Neuron (in vitro differentiated cells): Measurements from ENCODE around the gene CCDC146.
"Not testable (repeated sequence)": the region's sequence is repeated elsewhere in the genome, so short reads cannot be mapped to it uniquely, and the experiment has no call there.

ENCODE experiments used
- H2AFZ ChIP-seq: one replicate; pipeline ENCODE4 v1.6.1; 2013; ENCODE audit warnings: low read depth, mild to moderate bottlenecking, inconsistent platforms, low read length, moderate library complexity
- H3K27me3 ChIP-seq: one replicate; pipeline ENCODE4 v1.6.1; 2013; ENCODE audit warnings: low read length; ENCODE audit not compliant: insufficient read depth
- H3K36me3 ChIP-seq: one replicate; pipeline ENCODE4 v1.6.1; 2013; ENCODE audit warnings: low read length; ENCODE audit not compliant: insufficient read depth
- H3K4me1 ChIP-seq: one replicate; pipeline ENCODE4 v1.6.1; 2013; ENCODE audit warnings: low read length; ENCODE audit not compliant: insufficient read depth
- H3K4me3 ChIP-seq: 2 replicates; pipeline ENCODE4 v1.5.1; 2013; ENCODE audit warnings: mild to moderate bottlenecking, low read length, moderate library complexity
- H3K9me3 ChIP-seq: one replicate; pipeline ENCODE4 v1.6.1; 2013; ENCODE audit warnings: low read length

Gene CCDC146, protein sequence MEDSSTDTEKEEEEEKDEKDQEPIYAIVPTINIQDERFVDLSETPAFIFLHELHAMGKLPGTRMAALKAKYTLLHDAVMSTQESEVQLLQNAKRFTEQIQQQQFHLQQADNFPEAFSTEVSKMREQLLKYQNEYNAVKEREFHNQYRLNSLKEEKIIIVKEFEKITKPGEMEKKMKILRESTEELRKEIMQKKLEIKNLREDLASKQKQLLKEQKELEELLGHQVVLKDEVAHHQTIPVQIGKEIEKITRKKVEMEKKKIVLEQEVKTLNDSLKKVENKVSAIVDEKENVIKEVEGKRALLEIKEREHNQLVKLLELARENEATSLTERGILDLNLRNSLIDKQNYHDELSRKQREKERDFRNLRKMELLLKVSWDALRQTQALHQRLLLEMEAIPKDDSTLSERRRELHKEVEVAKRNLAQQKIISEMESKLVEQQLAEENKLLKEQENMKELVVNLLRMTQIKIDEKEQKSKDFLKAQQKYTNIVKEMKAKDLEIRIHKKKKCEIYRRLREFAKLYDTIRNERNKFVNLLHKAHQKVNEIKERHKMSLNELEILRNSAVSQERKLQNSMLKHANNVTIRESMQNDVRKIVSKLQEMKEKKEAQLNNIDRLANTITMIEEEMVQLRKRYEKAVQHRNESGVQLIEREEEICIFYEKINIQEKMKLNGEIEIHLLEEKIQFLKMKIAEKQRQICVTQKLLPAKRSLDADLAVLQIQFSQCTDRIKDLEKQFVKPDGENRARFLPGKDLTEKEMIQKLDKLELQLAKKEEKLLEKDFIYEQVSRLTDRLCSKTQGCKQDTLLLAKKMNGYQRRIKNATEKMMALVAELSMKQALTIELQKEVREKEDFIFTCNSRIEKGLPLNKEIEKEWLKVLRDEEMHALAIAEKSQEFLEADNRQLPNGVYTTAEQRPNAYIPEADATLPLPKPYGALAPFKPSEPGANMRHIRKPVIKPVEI

DNA sequence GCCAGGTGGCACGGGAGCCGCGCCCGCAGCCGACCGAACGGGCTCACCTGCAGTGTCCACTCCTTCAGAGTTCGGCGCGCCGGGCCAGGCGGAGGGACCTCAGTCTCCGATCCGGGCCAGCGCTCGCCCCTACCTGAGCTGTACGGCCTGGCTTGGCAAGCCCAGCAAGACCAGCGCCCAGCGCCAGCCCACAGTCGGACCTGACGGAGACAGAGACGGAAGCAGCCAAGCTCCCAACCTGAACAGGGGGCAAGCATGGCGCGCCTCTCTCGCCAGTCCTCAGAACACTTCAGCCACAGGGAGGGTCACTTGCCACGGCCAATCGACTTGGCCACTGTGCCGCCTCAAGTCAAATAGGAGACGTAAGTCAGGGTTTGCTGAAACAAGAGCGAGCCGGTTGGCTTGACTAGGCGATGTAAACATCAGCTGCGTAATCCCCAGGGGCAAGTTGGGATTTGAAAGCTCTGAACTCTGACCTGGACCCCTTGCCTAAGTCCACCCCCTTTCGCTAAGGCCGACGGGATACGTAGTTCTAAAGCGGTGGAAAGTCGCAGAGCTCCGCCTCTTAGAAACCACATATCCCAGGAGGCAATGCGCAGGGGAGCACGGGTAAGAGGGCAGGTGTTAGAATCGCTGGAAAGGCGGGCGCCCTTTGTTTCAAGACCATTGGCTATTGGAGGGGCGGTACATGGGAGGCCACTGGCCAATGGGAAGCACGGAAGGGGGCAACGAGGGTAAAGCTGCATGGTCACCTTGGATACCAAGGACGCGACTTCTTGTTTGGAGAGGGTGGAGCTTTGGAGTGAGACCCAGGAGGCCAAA lies at the start of gene CCDC146:
CCDC146 (plus strand) TSS at position 756 of the 822 bp plus-strand sequence. CDS start 45,054 bp downstream, outside the sequence.
- not testable (repeated sequence) for H3K4me1 ChIP-seq, H3K36me3 ChIP-seq, H3K9me3 ChIP-seq, H3K27me3 ChIP-seq
- H3K4me3 ChIP-seq: peak within 1 kb of the TSS; percentile 81
- H2AFZ ChIP-seq: peak within 1 kb of the TSS; percentile 58

DNA sequence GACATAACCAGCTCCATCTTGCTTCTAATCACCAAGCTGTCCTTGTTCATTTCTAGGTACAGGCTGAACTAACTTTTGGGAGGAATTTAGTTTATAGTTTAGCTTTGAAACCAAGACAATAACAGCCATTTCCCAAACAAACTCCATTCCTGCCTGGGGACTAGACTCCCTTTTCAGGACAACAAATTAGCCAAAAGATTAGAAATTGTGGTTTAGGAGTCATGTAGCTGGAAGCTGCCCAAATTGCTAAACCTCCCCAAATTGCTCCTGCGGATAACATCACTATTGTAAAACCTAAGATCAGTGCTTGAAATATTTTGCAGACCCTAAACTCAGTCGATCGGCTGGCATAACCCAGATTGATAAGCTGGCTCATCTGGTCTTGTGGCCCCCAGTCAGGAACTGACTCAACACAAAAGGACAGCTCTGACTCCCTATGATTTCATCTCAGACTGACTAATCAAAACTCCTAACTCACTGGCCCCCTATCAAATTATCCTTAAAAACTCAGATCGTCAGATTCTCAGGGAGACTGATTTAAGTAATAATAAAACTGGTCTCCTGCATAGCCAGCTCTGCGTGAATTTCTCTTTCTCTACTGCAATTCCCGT lies 47.5 kb upstream of the CCDC146 start:
- H2AFZ ChIP-seq, H3K9me3 ChIP-seq, H3K4me1 ChIP-seq, H3K36me3 ChIP-seq, H3K27me3 ChIP-seq, H3K4me3 ChIP-seq: not testable (repeated sequence)

- not testable (repeated sequence) for H3K27me3 ChIP-seq, H3K4me3 ChIP-seq, H3K36me3 ChIP-seq, H3K4me1 ChIP-seq, H2AFZ ChIP-seq, H3K9me3 ChIP-seq
These were observed 45.4 kb upstream of the CCDC146 start for GRCh38 chr7:77077060-77077459.

- not testable (repeated sequence) for H3K27me3 ChIP-seq, H3K36me3 ChIP-seq, H3K4me1 ChIP-seq, H3K4me3 ChIP-seq, H3K9me3 ChIP-seq, H2AFZ ChIP-seq
These were observed 43.3 kb upstream of the CCDC146 start for GRCh38 chr7:77079112-77079511.

DNA sequence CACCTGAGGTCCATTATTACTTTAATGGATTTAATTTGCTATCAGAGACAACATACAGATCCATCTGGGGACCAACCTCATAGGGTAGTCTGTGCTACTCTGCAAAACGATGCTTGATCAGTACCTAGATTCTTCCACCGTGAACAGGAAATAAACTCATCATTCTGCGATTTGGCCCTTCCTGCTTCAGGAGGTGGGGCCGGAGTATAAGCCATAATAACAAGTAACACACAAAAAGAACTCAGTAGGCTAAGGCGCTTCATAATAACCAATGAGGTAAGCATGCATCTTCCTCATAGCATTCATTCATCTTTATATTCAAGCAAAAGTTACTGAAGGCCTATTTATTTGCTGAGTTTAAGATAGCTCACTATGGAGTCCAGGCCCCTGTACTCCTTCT lies 42.8 kb upstream of the CCDC146 start:
- H3K4me1 ChIP-seq, H2AFZ ChIP-seq, H3K27me3 ChIP-seq, H3K9me3 ChIP-seq, H3K36me3 ChIP-seq, H3K4me3 ChIP-seq: not testable (repeated sequence)

DNA sequence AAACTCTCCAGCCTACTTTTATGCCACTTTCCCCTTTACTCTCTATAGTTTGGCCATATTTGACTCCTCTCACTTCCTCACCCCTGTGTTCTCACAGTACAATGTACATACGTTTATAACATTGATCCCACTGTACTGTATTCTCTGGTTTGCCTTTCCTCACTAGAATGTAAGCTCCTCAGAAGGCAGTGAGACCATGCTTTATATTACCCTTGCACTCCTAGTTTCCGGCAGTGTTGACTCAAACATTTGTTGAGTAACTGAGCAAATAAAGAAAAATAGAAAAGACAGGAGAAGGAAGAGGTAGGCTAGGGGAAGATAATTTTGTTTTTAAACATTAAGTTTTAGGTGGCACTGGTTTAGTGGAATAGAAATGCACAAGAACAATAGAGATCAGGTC lies 42.2 kb upstream of the CCDC146 start:
- not testable (repeated sequence) for H3K36me3 ChIP-seq, H3K27me3 ChIP-seq, H3K9me3 ChIP-seq, H3K4me1 ChIP-seq, H2AFZ ChIP-seq, H3K4me3 ChIP-seq

- not testable (repeated sequence) for H3K36me3 ChIP-seq, H3K9me3 ChIP-seq, H3K4me3 ChIP-seq, H3K27me3 ChIP-seq, H2AFZ ChIP-seq, H3K4me1 ChIP-seq
These were observed 40.2 kb upstream of the CCDC146 start for GRCh38 chr7:77082192-77082591.

DNA sequence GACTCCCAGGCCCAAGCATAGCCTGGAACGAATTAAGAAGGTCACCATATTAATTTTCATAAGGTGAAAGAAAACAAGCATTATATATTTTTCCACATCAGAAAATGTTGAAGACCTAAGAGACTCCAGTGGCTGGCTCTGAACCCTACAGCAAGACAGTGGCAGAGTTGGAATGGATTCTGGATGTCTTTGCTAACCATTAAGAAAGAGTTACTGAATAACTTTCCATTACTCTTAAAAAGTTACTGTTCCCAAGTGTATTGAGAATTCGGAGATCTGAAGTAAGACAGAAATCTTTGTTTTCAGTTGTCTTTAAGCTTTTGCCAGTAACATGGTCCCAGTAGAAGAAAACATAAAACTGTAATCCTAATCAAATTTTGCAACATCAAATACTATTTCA lies 30.1 kb upstream of the CCDC146 start:
- not testable (repeated sequence) for H3K36me3 ChIP-seq, H3K4me1 ChIP-seq, H3K27me3 ChIP-seq, H3K9me3 ChIP-seq, H3K4me3 ChIP-seq, H2AFZ ChIP-seq

GRCh38 chr7:77100501-77100900 lies 21.9 kb upstream of the CCDC146 start:
- H3K4me3 ChIP-seq, H3K4me1 ChIP-seq, H3K27me3 ChIP-seq, H3K36me3 ChIP-seq, H2AFZ ChIP-seq, H3K9me3 ChIP-seq: not testable (repeated sequence)

DNA sequence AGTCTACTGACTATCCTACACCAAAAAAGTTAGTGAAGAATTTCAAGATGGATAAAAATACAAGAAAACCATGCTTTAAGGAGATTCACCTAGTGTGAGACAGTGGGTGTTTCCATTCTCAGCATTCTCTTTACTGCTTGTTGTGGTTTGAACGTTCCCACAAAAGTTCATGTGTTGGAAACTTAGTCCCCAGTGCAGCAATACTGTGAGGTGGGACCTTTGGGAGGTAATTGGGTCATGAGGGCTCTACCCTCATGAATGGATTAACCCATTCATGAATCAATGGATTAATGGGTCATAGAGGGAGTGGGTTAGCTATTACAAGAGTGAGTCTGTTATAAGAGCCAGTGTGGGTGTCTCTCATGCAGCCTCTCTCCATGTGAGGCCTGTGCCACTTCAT lies 21.2 kb upstream of the CCDC146 start:
- not testable (repeated sequence) for H3K9me3 ChIP-seq, H3K4me3 ChIP-seq, H3K27me3 ChIP-seq, H2AFZ ChIP-seq, H3K36me3 ChIP-seq, H3K4me1 ChIP-seq

- not testable (repeated sequence) for H2AFZ ChIP-seq, H3K9me3 ChIP-seq, H3K4me3 ChIP-seq, H3K27me3 ChIP-seq, H3K4me1 ChIP-seq, H3K36me3 ChIP-seq
These were observed 19.7 kb upstream of the CCDC146 start for GRCh38 chr7:77102671-77103070.

GRCh38 chr7:77105904-77106303 lies 16.5 kb upstream of the CCDC146 start:
- H3K4me1 ChIP-seq, H3K4me3 ChIP-seq: not testable (repeated sequence)

GRCh38 chr7:77107659-77108058 lies 14.8 kb upstream of the CCDC146 start:
- not testable (repeated sequence) for H2AFZ ChIP-seq, H3K4me1 ChIP-seq, H3K36me3 ChIP-seq

More at GRCh38 chr7:77105904-77106303, 16.5 kb upstream of the CCDC146 start:
- H3K9me3 ChIP-seq, H3K36me3 ChIP-seq, H2AFZ ChIP-seq, H3K27me3 ChIP-seq: not testable (repeated sequence)

More at GRCh38 chr7:77107659-77108058, 14.8 kb upstream of the CCDC146 start:
- not testable (repeated sequence) for H3K9me3 ChIP-seq, H3K27me3 ChIP-seq, H3K4me3 ChIP-seq
